K562 (cell line): ENCODE measurements around the gene CEP162. TPM values are rescaled to one million over a fixed set of nuclear protein-coding genes. Genes with fewer than 3 reads are reported as not detected.
A peak's percentile ranks its signal among the peaks of the same experiment; 100 is the strongest.

Experiments
- BMI1 ChIP-seq: fragments of 150-350 bp; IDR thresholded peaks from 2 replicates; pipeline ENCODE4 v1.6.1; 2014; ENCODE audit warnings: low read length
- CAMTA2 ChIP-seq: fragments of 250-450 bp; sonication (Bioruptor Pico); conservative IDR thresholded peaks from 2 replicates; pipeline ENCODE4 v1.5.1; 2022
- CBFA2T3 ChIP-seq: fragments of 450-650 bp; IDR thresholded peaks from 2 replicates; pipeline ENCODE4 v1.6.1; 2017
- CEBPB ChIP-seq: fragments of 450-650 bp; IDR thresholded peaks from 2 replicates; pipeline ENCODE4 v1.6.1; 2016; ENCODE audit warnings: missing genetic modification characterization, missing compliant biosample characterization
- CLOCK ChIP-seq: fragments of 250-450 bp; sonication (Bioruptor Pico); IDR thresholded peaks from 2 replicates; pipeline ENCODE4 v1.4.0; 2020; ENCODE audit warnings: mild to moderate bottlenecking, moderate library complexity, borderline replicate concordance
- CREB3L1 ChIP-seq: fragments of 450-650 bp; IDR thresholded peaks from 2 replicates; pipeline ENCODE4 v1.6.1; 2014; ENCODE audit warnings: low read depth, mild to moderate bottlenecking, moderate library complexity, borderline replicate concordance
- ELF2 ChIP-seq: fragments of 250-450 bp; sonication (Bioruptor Pico); IDR thresholded peaks from 2 replicates; pipeline ENCODE4 v1.5.0; 2021; ENCODE audit warnings: mild to moderate bottlenecking
- ETV1 ChIP-seq: fragments of 450-650 bp; conservative IDR thresholded peaks from 2 replicates; pipeline ENCODE4 v1.6.1; 2016; ENCODE audit warnings: missing genetic modification characterization, control low read depth, low read depth, missing compliant biosample characterization
- KDM1A ChIP-seq, 2 experiments: fragments of 450-650 bp; IDR thresholded peaks; 2 replicates each; pipeline ENCODE4 v1.6.1; 2016; ENCODE audit warnings: mild to moderate bottlenecking in 2 of 2
- MTF1 ChIP-seq: fragments of 250-450 bp; sonication (Bioruptor Pico); IDR thresholded peaks from 2 replicates; pipeline ENCODE4 v1.9.0; 2021; ENCODE audit warnings: moderate library complexity, mild to moderate bottlenecking, inconsistent platforms, borderline replicate concordance
- NR2C2 ChIP-seq, 2 experiments: fragments of 200-800 bp in 1 of 2; sonication (Bioruptor generic) in 1 of 2; sonication (generic) in 1 of 2; formaldehyde crosslinking in 1 of 2; IDR thresholded peaks; 2 replicates each; pipeline versions ENCODE4 v1.6.1 to v1.8.0; 2016 to 2022; ENCODE audit warnings: mild to moderate bottlenecking in 1 of 2, missing compliant biosample characterization in 1 of 2, missing genetic modification characterization in 1 of 2, missing genetic modification reagents in 1 of 2
- RHOXF2B ChIP-seq: fragments of 250-450 bp; sonication (Bioruptor Pico); conservative IDR thresholded peaks from 2 replicates; pipeline ENCODE4 v1.5.1; 2021
- SETDB1 ChIP-seq: IDR thresholded peaks from one replicate; pipeline ENCODE4 v1.6.1; 2012; ENCODE audit warnings: low read length, control low read depth, inconsistent platforms
- SMARCC2 ChIP-seq: fragments of 450-650 bp; IDR thresholded peaks from 2 replicates; pipeline ENCODE4 v1.6.1; 2017; ENCODE audit warnings: antibody characterized with exemption, moderate library complexity, mild to moderate bottlenecking, low read depth
- TBP ChIP-seq: optimal IDR thresholded peaks from 2 replicates; pipeline ENCODE3; 2011; ENCODE audit warnings: low read depth, low read length, improper control_type of control experiment
- THRB ChIP-seq: fragments of 450-650 bp; formaldehyde crosslinking; conservative IDR thresholded peaks from 2 replicates; pipeline ENCODE4 v1.4.0; 2022; ENCODE audit warnings: mild to moderate bottlenecking, missing genetic modification characterization
- VEZF1 ChIP-seq: fragments of 200-800 bp; sonication (Bioruptor generic); IDR thresholded peaks from 2 replicates; pipeline ENCODE4 v1.6.1; 2017; ENCODE audit warnings: missing genetic modification characterization, missing compliant biosample characterization
- ZBTB17 ChIP-seq: fragments of 450-650 bp; formaldehyde crosslinking; IDR thresholded peaks from 2 replicates; pipeline ENCODE4 v1.4.0; 2020; ENCODE audit warnings: mild to moderate bottlenecking
- ZFPM2 ChIP-seq: fragments of 250-450 bp; sonication (Bioruptor Pico); IDR thresholded peaks from 2 replicates; pipeline ENCODE4 v1.5.1; 2022; ENCODE audit warnings: mild to moderate bottlenecking
- ZNF143 ChIP-seq: sonication (generic); formaldehyde crosslinking; IDR thresholded peaks from 2 replicates; pipeline ENCODE4 v1.9.0; 2022; ENCODE audit warnings: mild to moderate bottlenecking, missing genetic modification reagents
- ZNF384 ChIP-seq: IDR thresholded peaks from 2 replicates; pipeline ENCODE4 v1.6.1; 2012; ENCODE audit warnings: low read depth, low read length, improper control_type of control experiment
- polyA plus RNA-seq, 8 experiments: library from polyadenylated mRNA; depleted of rRNA in 4 of 8; stranded (reverse) in 5 of 8; unstranded in 3 of 8; fragments of >200 nt; fragmentation: Nextera tagmentation in 2 of 8; fragmentation: Illumina TruSeq in 1 of 8; extraction: Ambion mirVana in 2 of 8; extraction: Trizol in 1 of 8; gene quantifications; 2 replicates each; pipeline versions ENCODE4 v1.2.1 to v1.2.3, GENCODE V29; 2011 to 2014; ENCODE audit warnings: inconsistent platforms in 1 of 8, missing spikeins in 1 of 8
- total RNA-seq, 7 experiments: library from RNA; depleted of rRNA in 6 of 7; stranded (reverse); fragments of >200 nt in 6 of 7; fragmentation: Illumina TruSeq in 2 of 7; extraction: Trizol in 2 of 7; gene quantifications; 2 replicates each; pipeline versions ENCODE4 v1.2.1 to v1.2.3, GENCODE V29; 2011 to 2021; ENCODE audit warnings: low replicate concordance in 1 of 7

The CEP162 gene
- total and polyA plus RNA-seq, 9 of the 15 experiments (the other 6 are each of a cell fraction or from before 2014, with no cell fraction given): 3.9 to 8.6 (median 6.7) TPM

- TF ChIP-seq KDM1A (IDR thresholded peaks at IDR 0.05) (no peak), BMI1 (peak; percentile 86), NR2C2 (CRISPR knock-in tag; IDR thresholded peaks at IDR 0.05) (no peak), NR2C2 (tag; IDR thresholded peaks at IDR 0.05) (peak; percentile 91), SMARCC2 (no peak), VEZF1 (no peak), SETDB1 (no peak), CAMTA2 (CRISPR knock-in tag) (no peak), ZBTB17 (CRISPR knock-in tag) (no peak), THRB (no peak), TBP (no peak), CLOCK (no peak), RHOXF2B (no peak), ZFPM2 (no peak), ZNF384 (peak; percentile 28; the same call in 1 of the 2 replicates), CBFA2T3 (peak; percentile 2; the same call in 1 of the 2 replicates), ZNF143 (CRISPR knock-in tag) (peak; percentile 94), ETV1 (0 out of 2 replicates have a peak, but pooled peaks have one; percentile 41), ELF2 (CRISPR knock-in tag) (peak; percentile 79), MTF1 (no peak), CEBPB (tag) (peak; percentile 99), CREB3L1 (peak; percentile 86)
These were observed at the start of gene CEP162 (continued) for GRCh38 chr6:84227434-84228197.
